Stimulated activated CD4-positive, alpha-beta T cell treated with anti-CD3 and anti-CD28 coated beads, Interleukin-2, amount 100 ng/mL, for 24 hours (primary cell): ENCODE data around the gene DPEP2.
"Not testable (repeated sequence)": the region's sequence is repeated elsewhere in the genome, so short reads cannot be mapped to it uniquely, and the experiment has no call there.

Experiments
- DNase-seq, 2 donors: peaks; one replicate each; pipeline ENCODE4 v3.0.0-alpha.2; 2020

DPEP2 gene

GRCh38 chr16:67972285-67972684, 27.0 kb downstream of the DPEP2 start:
- not testable (repeated sequence) for DNase-seq

DNA sequence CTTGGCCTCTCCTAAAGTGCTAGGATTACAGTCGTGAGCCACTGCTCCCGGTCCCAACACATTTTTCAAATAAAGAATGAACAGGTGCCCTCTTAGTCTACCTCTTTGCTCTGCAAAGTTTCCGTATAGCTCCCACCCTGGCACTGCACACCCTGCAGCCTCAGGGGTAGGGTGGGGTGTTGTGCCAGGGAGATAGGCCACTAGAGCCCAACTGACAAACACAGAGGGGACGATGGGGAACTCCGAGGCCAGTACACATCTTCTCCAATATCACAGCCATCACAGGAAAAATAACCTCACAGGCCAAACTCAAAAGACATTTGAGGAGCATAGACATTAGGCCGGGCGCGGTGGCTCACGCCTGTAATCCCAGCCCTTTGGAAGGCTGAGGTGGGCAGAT, 28.2 kb downstream of the DPEP2 start:
- DNase-seq: no peak

DNA sequence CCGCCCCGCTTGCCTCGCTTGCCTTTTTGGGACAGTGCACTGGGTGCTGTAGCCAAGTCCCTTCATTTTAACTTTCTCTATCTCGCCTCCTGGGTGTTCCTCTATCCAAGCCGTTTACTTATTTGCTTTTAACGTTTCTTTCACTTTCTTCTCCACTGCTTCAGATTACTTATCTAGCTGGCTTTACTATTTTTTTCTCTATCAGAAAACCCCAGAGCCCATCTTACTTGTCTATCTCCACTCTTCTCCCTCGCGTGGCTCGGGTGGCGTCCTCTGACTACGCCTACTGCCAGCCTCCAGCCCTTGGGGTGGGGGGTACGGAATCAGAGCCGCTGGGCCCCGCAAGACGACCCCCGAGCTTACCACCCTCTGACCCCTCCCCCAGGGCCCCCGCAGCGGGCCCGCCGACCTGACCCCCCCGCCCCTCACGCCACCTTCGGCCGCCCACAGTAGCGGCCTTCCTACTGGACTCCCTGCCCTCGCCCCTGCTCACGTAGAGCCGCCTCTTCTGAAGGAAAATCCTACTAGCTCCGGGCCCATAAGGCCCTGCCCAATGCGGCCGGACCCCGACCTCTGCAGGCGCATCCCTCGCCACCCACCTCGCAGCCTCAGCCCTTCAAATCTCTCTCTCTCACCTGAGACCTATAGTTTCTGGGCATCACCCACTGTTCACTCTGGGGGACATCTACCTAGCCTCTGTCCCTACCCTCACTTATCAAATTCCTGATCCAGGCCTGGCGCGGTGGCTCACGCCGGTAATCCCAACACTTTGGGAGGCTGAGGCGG, 29.8 kb downstream of the DPEP2 start:
- DNase-seq: no peak

- DNase-seq: peak; percentile 87 to 93
Measured at GRCh38 chr16:67968400-67969253, 30.7 kb downstream of the DPEP2 start, which contains the start of gene SLC12A4. Gene SLC12A4 (minus strand): TSS chr16:67968637. CDS start chr16:67968553, 84 bp downstream.

DNA sequence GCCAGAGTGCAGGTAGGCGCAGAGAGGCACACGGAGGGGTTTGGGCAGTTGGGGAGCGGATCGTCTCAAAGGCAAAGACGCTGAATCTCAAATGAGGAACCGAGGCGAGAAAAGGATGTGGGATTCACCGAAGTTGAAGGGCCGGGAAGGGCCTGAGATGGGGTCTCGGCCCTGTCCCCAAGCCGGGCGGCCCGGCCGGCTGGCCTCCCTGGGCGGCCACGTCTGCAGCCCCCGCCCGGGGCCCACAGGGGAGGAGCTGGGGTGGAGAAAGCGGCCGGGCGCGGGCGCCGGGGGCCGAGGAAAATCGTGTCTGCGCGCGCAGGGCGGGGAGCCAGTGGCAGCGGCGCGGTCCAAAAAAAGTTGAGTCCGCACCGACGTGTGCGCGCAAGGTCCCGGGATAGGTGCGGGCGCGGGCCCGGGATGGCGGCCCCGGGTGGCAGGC, 31.3 kb downstream of the DPEP2 start:
- peak; percentile 47 to 59 for DNase-seq

GRCh38 chr16:67967183-67967957, 31.9 kb downstream of the DPEP2 start:
- DNase-seq: peak; percentile 19 to 24

- DNase-seq: no peak
Measured at GRCh38 chr16:67966549-67967182, 32.6 kb downstream of the DPEP2 start.

- DNase-seq: no peak
Measured at GRCh38 chr16:67965668-67966548, 33.4 kb downstream of the DPEP2 start.

DNA sequence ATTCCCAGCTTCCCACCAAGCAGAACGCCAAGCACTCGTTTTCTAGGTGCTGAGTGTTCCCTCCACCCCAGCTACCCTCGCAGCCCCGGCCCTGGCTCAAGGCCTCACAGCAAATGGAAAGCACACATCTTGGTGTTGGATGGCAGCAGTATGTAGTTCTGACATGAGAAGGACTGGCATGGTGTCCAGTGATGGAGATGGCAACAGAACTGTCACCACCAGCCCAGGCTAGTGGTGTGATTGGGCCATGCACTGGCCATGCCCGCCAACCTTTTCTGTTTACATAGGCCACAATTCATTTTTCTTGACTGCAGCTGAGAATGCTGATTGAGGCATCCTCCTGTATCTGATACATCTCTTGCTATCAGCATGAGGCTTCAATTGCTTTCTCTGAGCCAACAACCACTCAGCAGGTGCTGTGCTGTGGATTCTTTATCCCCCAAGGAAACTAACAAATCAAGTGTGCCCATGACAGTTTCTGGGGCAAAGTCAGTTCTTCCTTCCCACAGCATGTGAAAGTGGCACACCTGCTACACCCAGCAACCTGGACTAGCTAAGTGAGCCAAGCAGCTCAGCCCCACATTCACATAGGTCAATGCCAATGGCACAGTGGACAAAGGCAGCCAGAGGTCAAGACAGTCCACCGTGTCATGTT, 34.7 kb downstream of the DPEP2 start:
- no peak for DNase-seq

- DNase-seq: no peak
Measured at GRCh38 chr16:67963662-67964321, 35.5 kb downstream of the DPEP2 start.

- DNase-seq: no peak
Measured at GRCh38 chr16:67963292-67963661, 36.0 kb downstream of the DPEP2 start.

GRCh38 chr16:67962135-67962534, 37.1 kb downstream of the DPEP2 start:
- DNase-seq: no peak

DNA sequence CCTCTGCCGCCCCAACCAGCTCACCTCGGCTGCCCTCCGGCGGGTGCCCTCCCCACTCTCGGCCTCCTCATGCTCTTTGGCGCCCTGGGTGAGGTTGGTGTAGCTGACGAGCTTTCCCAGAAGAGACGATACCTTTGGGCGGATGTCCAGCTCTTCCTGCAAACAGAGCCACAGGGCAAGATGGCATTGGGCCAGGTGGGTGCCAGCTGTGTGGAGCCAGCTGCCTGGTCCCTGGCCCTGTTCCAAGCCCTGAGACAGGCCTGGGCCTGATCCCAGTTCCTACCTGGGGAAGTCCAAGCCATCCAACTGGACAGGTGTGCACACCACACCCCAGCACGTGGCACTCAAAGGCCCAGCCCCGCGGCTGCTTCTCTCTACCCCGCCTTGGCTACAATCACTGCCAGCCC, 37.7 kb downstream of the DPEP2 start:
- DNase-seq: no peak

GRCh38 chr16:67959536-67960329, 39.6 kb downstream of the DPEP2 start:
- DNase-seq: no peak

- no peak for DNase-seq
Measured at GRCh38 chr16:67957622-67958021, 41.7 kb downstream of the DPEP2 start.

GRCh38 chr16:67954421-67955196, 44.7 kb downstream of the DPEP2 start:
- no peak for DNase-seq

GRCh38 chr16:67953641-67954375, 45.5 kb downstream of the DPEP2 start:
- DNase-seq: no peak

- no peak for DNase-seq
Measured at GRCh38 chr16:67951485-67951884, 47.8 kb downstream of the DPEP2 start.
